GM21619 (cell line): ENCODE measurements around the gene OLIG2.

Experiments
- ATAC-seq: cut with Tn5 transposase; IDR thresholded peaks from one replicate; pipeline ENCODE4 v1.9.1; 2021; ENCODE audit not compliant: unreplicated experiment

The OLIG2 gene

GRCh38 chr21:33025489-33026442, at the start of gene OLIG2:
OLIG2 (plus strand) TSS chr21:33025935; CDS start chr21:33026863, 928 bp downstream.
- ATAC-seq, result no peak

- ATAC-seq, result no peak
Measured at GRCh38 chr21:32976791-32977190, 48.9 kb upstream of the OLIG2 start.

GRCh38 chr21:32977216-32977615, 48.5 kb upstream of the OLIG2 start:
- ATAC-seq, result no peak

- ATAC-seq, result no peak
Measured at GRCh38 chr21:32978331-32979270, 47.1 kb upstream of the OLIG2 start.

- no peak for ATAC-seq
Measured at GRCh38 chr21:32979598-32980268, 46.0 kb upstream of the OLIG2 start.

- no peak for ATAC-seq
Measured at GRCh38 chr21:32981096-32981495, 44.6 kb upstream of the OLIG2 start.

- ATAC-seq, result no peak
Measured at GRCh38 chr21:32990666-32991065, 35.1 kb upstream of the OLIG2 start.

GRCh38 chr21:32991361-32991760, 34.4 kb upstream of the OLIG2 start:
- ATAC-seq, result no peak

GRCh38 chr21:32993894-32994293, 31.8 kb upstream of the OLIG2 start:
- no peak for ATAC-seq

GRCh38 chr21:32994305-32994704, 31.4 kb upstream of the OLIG2 start:
- ATAC-seq, result no peak

- ATAC-seq, result no peak
Measured at GRCh38 chr21:33007747-33008146, 18.0 kb upstream of the OLIG2 start.

GRCh38 chr21:33008333-33009051, 17.2 kb upstream of the OLIG2 start:
- no peak for ATAC-seq

GRCh38 chr21:33010931-33011330, 14.8 kb upstream of the OLIG2 start:
- no peak for ATAC-seq

GRCh38 chr21:33011462-33011861, 14.3 kb upstream of the OLIG2 start:
- ATAC-seq, result no peak

- no peak for ATAC-seq
Measured at GRCh38 chr21:33013626-33014025, 12.1 kb upstream of the OLIG2 start.

GRCh38 chr21:33014331-33014730, 11.4 kb upstream of the OLIG2 start:
- no peak for ATAC-seq

GRCh38 chr21:33015096-33015495, 10.6 kb upstream of the OLIG2 start:
- ATAC-seq, result no peak

GRCh38 chr21:33015756-33016155, 10.0 kb upstream of the OLIG2 start:
- no peak for ATAC-seq

- ATAC-seq, result no peak
Measured at GRCh38 chr21:33018707-33019465, 6.8 kb upstream of the OLIG2 start.

GRCh38 chr21:33019516-33019884, 6.2 kb upstream of the OLIG2 start:
- ATAC-seq, result no peak
